ENCODE results near the gene GP5. TPM values are rescaled to one million over a fixed set of nuclear protein-coding genes. Genes with fewer than 3 reads are reported as not detected.

The GP5 gene
- polyA plus RNA-seq, 2 of the 4 experiments (the other 2 are of a cell fraction): not detected

GRCh38 chr3:194446754-194447153 lies 47.7 kb upstream of the GP5 start:
- POLR2A ChIA-PET: no interaction called here

GRCh38 chr3:194446172-194446571 lies 47.1 kb upstream of the GP5 start:
- Histone ChIP-seq H3K4me3 (no peak overlapping the region), H3K4me2 (no peak overlapping the region), H3K9me3 (no peaks in the 10 kb centered on the region), H3K27ac (no peak overlapping the region), H3K4me1 (no peaks in the 10 kb centered on the region)
- no peak for FAIRE-seq
- 90% methylated on average over 13 of the region's 13 CpGs for WGBS (ENCODE audit: missing lambda C conversion rate)
- ChIA-PET POLR2A (no interaction called here), CTCF (interaction anchor here (1.0 kb wide), 1 partner anchor 26 kb away, joined by 3 read pairs; no protein-coding TSS in a partner anchor)
- TF ChIP-seq EHMT2 (IDR thresholded peaks at IDR 0.05; ENCODE audit: low read depth): no peak
- TF ChIP-seq HEYL (CRISPR knock-in tag; IDR thresholded peaks at IDR 0.05): no peak
- no peak for TF ChIP-seq CTCF (IDR thresholded peaks at IDR 0.05)
- TF ChIP-seq KDM5A (IDR thresholded peaks at IDR 0.05): no peak
- no peak for TF ChIP-seq USF2 (IDR thresholded peaks at IDR 0.05)
- no peak for TF ChIP-seq RARB (CRISPR knock-in tag; IDR thresholded peaks at IDR 0.05)
- TF ChIP-seq MAZ (IDR thresholded peaks at IDR 0.05; ENCODE audit: borderline replicate concordance, low read depth, low read length): no peak
- TF ChIP-seq CEBPB (IDR thresholded peaks at IDR 0.05): no peak
- no peak for TF ChIP-seq NR3C1 (IDR thresholded peaks at IDR 0.05)
- TF ChIP-seq ZFP36 (IDR thresholded peaks at IDR 0.05; ENCODE audit: borderline replicate concordance, partially characterized antibody): no peak
- no peak for TF ChIP-seq HOXB5 (CRISPR knock-in tag; IDR thresholded peaks at IDR 0.05)
- DNase-seq (ENCODE audit: low read depth in 1 of 2, low spot score in 1 of 2): no peak
- ATAC-seq: no peak

More at GRCh38 chr3:194446754-194447153, 47.7 kb upstream of the GP5 start:
- no peak overlapping the region for H3K27ac ChIP-seq
- no peak overlapping the region for H3K4me3 ChIP-seq
- DNase-seq (ENCODE audit: low read depth in 1 of 2, low spot score in 1 of 2) (no peak), ATAC-seq (no peak), FAIRE-seq (no peak)
- no peaks in the 10 kb centered on the region for H3K9me3 ChIP-seq
- H3K4me1 ChIP-seq: no peaks in the 10 kb centered on the region
- 48% methylated on average over 4 of the region's 4 CpGs for WGBS (ENCODE audit: missing lambda C conversion rate)
- CTCF ChIA-PET: interaction anchor here (1.0 to 1.2 kb wide), 2 partner anchors 11 to 25 kb away, joined by 3 read pairs; no protein-coding TSS in a partner anchor
- no peak overlapping the region for H3K4me2 ChIP-seq
- TF ChIP-seq NFE2L2 (conservative IDR thresholded peaks at IDR 0.05; ENCODE audit: low read length) (no peak), BHLHE40 (IDR thresholded peaks at IDR 0.05; ENCODE audit: low read depth, low read length) (no peak), ATOH8 (CRISPR knock-in tag; IDR thresholded peaks at IDR 0.05; ENCODE audit: low read depth) (no peak), CHD2 (IDR thresholded peaks at IDR 0.05; ENCODE audit: low read length, partially characterized antibody) (no peak), SREBF2 (IDR thresholded peaks at IDR 0.05) (no peak), FOSB (CRISPR knock-in tag; IDR thresholded peaks at IDR 0.05) (no peak), HDAC2 (IDR thresholded peaks at IDR 0.05) (no peak), ZSCAN20 (CRISPR knock-in tag; IDR thresholded peaks at IDR 0.05) (no peak), EHMT2 (IDR thresholded peaks at IDR 0.05; ENCODE audit: low read depth) (no peak), JUNB (IDR thresholded peaks at IDR 0.05) (no peak), HMGXB4 (CRISPR knock-in tag; IDR thresholded peaks at IDR 0.05; ENCODE audit: borderline replicate concordance) (no peak), RCOR1 (IDR thresholded peaks at IDR 0.05; ENCODE audit: low read depth, low read length) (no peak), PHF8 (IDR thresholded peaks at IDR 0.05; ENCODE audit: borderline replicate concordance, low read depth) (no peak), MYC (IDR thresholded peaks at IDR 0.05; ENCODE audit: borderline replicate concordance, low read length) (no peak), RFX5 (IDR thresholded peaks at IDR 0.05) (no peak), REST (IDR thresholded peaks at IDR 0.05) (no peak), ESRRA (IDR thresholded peaks at IDR 0.05; ENCODE audit: borderline replicate concordance, low read length) (no peak), POLR2A (IDR thresholded peaks at IDR 0.05; ENCODE audit: low read length) (no peak), HEYL (CRISPR knock-in tag; IDR thresholded peaks at IDR 0.05) (no peak)

Measured in A549 (cell line).